ENCODE measurements around the gene TMEM43.

TMEM43 gene

GRCh38 chr3:14123308-14124222 is 1.3 kb upstream of the TMEM43 start:
- Histone ChIP-seq H3K36me3 (ENCODE audit: insufficient read depth, low read length) (peaks cover 38% of the 10 kb centered on the region), H3K9me3 (replicated peaks; ENCODE audit: low read length) (no peaks in the 10 kb centered on the region), H3K4me1 (ENCODE audit: control insufficient read depth, insufficient read depth, low read length) (peaks cover 24% of the 10 kb centered on the region), H3K4me2 (ENCODE audit: low read length) (peak overlapping the region; percentile 92), H3K27me3 (ENCODE audit: control insufficient read depth, insufficient read depth, low read length) (no peaks in the 10 kb centered on the region), H3K9ac (ENCODE audit: low read depth, low read length) (peak overlapping the region; percentile 99), H3K4me3 (ENCODE audit: low read length) (peak overlapping the region; percentile 97)

GRCh38 chr3:14124223-14124614 is 633 bp upstream of the TMEM43 start:
- H3K4me1 ChIP-seq (ENCODE audit: control insufficient read depth, insufficient read depth, low read length), result peaks cover 24% of the 10 kb centered on the region
- peak overlapping the region; percentile 97 for H3K4me3 ChIP-seq (ENCODE audit: low read length)
- peak overlapping the region; percentile 99 for H3K9ac ChIP-seq (ENCODE audit: low read depth, low read length)
- H3K27me3 ChIP-seq (ENCODE audit: control insufficient read depth, insufficient read depth, low read length), result no peaks in the 10 kb centered on the region
- H3K9me3 ChIP-seq (replicated peaks; ENCODE audit: low read length), result no peaks in the 10 kb centered on the region
- H3K4me2 ChIP-seq (ENCODE audit: low read length), result peak overlapping the region; percentile 92
- H3K36me3 ChIP-seq (ENCODE audit: insufficient read depth, low read length), result peaks cover 38% of the 10 kb centered on the region

- Histone ChIP-seq H3K4me1 (ENCODE audit: control insufficient read depth, insufficient read depth, low read length) (peaks cover 24% of the 10 kb centered on the region), H3K9ac (ENCODE audit: low read depth, low read length) (peak overlapping the region; percentile 99), H3K36me3 (ENCODE audit: insufficient read depth, low read length) (peaks cover 49% of the 10 kb centered on the region), H3K4me2 (ENCODE audit: low read length) (peak overlapping the region; percentile 97), H3K9me3 (replicated peaks; ENCODE audit: low read length) (no peaks in the 10 kb centered on the region), H3K4me3 (ENCODE audit: low read length) (peak overlapping the region; percentile 97), H3K27me3 (ENCODE audit: control insufficient read depth, insufficient read depth, low read length) (no peaks in the 10 kb centered on the region)
Measured at GRCh38 chr3:14125193-14126016, 553 bp downstream of the TMEM43 start.

- peak overlapping the region; percentile 97 for H3K4me3 ChIP-seq (ENCODE audit: low read length)
- peaks cover 24% of the 10 kb centered on the region for H3K4me1 ChIP-seq (ENCODE audit: control insufficient read depth, insufficient read depth, low read length)
- no peaks in the 10 kb centered on the region for H3K9me3 ChIP-seq (replicated peaks; ENCODE audit: low read length)
- peak overlapping the region; percentile 97 for H3K4me2 ChIP-seq (ENCODE audit: low read length)
- no peaks in the 10 kb centered on the region for H3K27me3 ChIP-seq (ENCODE audit: control insufficient read depth, insufficient read depth, low read length)
- H3K9ac ChIP-seq (ENCODE audit: low read depth, low read length), result peak overlapping the region; percentile 99
- peaks cover 58% of the 10 kb centered on the region for H3K36me3 ChIP-seq (ENCODE audit: insufficient read depth, low read length)
Measured at GRCh38 chr3:14126017-14126886, 1.4 kb downstream of the TMEM43 start.

- peak overlapping the region; percentile 97 for H3K4me3 ChIP-seq (ENCODE audit: low read length)
- H3K9me3 ChIP-seq (replicated peaks; ENCODE audit: low read length), result no peaks in the 10 kb centered on the region
- H3K4me1 ChIP-seq (ENCODE audit: control insufficient read depth, insufficient read depth, low read length), result peaks cover 24% of the 10 kb centered on the region
- peak overlapping the region; percentile 99 for H3K9ac ChIP-seq (ENCODE audit: low read depth, low read length)
- H3K36me3 ChIP-seq (ENCODE audit: insufficient read depth, low read length), result peaks cover 59% of the 10 kb centered on the region
- no peaks in the 10 kb centered on the region for H3K27me3 ChIP-seq (ENCODE audit: control insufficient read depth, insufficient read depth, low read length)
- H3K4me2 ChIP-seq (ENCODE audit: low read length), result peak overlapping the region; percentile 97
Measured at GRCh38 chr3:14126887-14127505, 2.1 kb downstream of the TMEM43 start.

GRCh38 chr3:14127516-14128161 is 2.8 kb downstream of the TMEM43 start:
- Histone ChIP-seq H3K4me3 (ENCODE audit: low read length) (no peak overlapping the region), H3K4me1 (ENCODE audit: control insufficient read depth, insufficient read depth, low read length) (peaks cover 24% of the 10 kb centered on the region), H3K9me3 (replicated peaks; ENCODE audit: low read length) (no peaks in the 10 kb centered on the region), H3K9ac (ENCODE audit: low read depth, low read length) (no peak overlapping the region), H3K4me2 (ENCODE audit: low read length) (no peak overlapping the region), H3K27me3 (ENCODE audit: control insufficient read depth, insufficient read depth, low read length) (no peaks in the 10 kb centered on the region), H3K36me3 (ENCODE audit: insufficient read depth, low read length) (peaks cover 64% of the 10 kb centered on the region)

- Histone ChIP-seq H3K27me3 (ENCODE audit: control insufficient read depth, insufficient read depth, low read length) (no peaks in the 10 kb centered on the region), H3K4me3 (ENCODE audit: low read length) (no peak overlapping the region), H3K9me3 (replicated peaks; ENCODE audit: low read length) (no peaks in the 10 kb centered on the region), H3K9ac (ENCODE audit: low read depth, low read length) (no peak overlapping the region), H3K4me2 (ENCODE audit: low read length) (no peak overlapping the region), H3K4me1 (ENCODE audit: control insufficient read depth, insufficient read depth, low read length) (peaks cover 17% of the 10 kb centered on the region), H3K36me3 (ENCODE audit: insufficient read depth, low read length) (peaks cover 75% of the 10 kb centered on the region)
Measured at GRCh38 chr3:14128724-14129123, 3.9 kb downstream of the TMEM43 start.

GRCh38 chr3:14129296-14129695 is 4.4 kb downstream of the TMEM43 start:
- no peak overlapping the region for H3K9ac ChIP-seq (ENCODE audit: low read depth, low read length)
- no peaks in the 10 kb centered on the region for H3K9me3 ChIP-seq (replicated peaks; ENCODE audit: low read length)
- H3K4me3 ChIP-seq (ENCODE audit: low read length), result no peak overlapping the region
- H3K27me3 ChIP-seq (ENCODE audit: control insufficient read depth, insufficient read depth, low read length), result no peaks in the 10 kb centered on the region
- H3K4me2 ChIP-seq (ENCODE audit: low read length), result no peak overlapping the region
- H3K36me3 ChIP-seq (ENCODE audit: insufficient read depth, low read length), result peaks cover 81% of the 10 kb centered on the region
- peaks cover 14% of the 10 kb centered on the region for H3K4me1 ChIP-seq (ENCODE audit: control insufficient read depth, insufficient read depth, low read length)

- no peak overlapping the region for H3K9ac ChIP-seq (ENCODE audit: low read depth, low read length)
- peaks cover 90% of the 10 kb centered on the region for H3K36me3 ChIP-seq (ENCODE audit: insufficient read depth, low read length)
- no peaks in the 10 kb centered on the region for H3K9me3 ChIP-seq (replicated peaks; ENCODE audit: low read length)
- H3K4me3 ChIP-seq (ENCODE audit: low read length), result no peak overlapping the region
- peaks cover 14% of the 10 kb centered on the region for H3K4me1 ChIP-seq (ENCODE audit: control insufficient read depth, insufficient read depth, low read length)
- no peaks in the 10 kb centered on the region for H3K27me3 ChIP-seq (ENCODE audit: control insufficient read depth, insufficient read depth, low read length)
- H3K4me2 ChIP-seq (ENCODE audit: low read length), result no peak overlapping the region
Measured at GRCh38 chr3:14130230-14130629, 5.4 kb downstream of the TMEM43 start.

GRCh38 chr3:14130707-14131106 is 5.9 kb downstream of the TMEM43 start:
- H3K4me2 ChIP-seq (ENCODE audit: low read length), result no peak overlapping the region
- no peak overlapping the region for H3K4me3 ChIP-seq (ENCODE audit: low read length)
- no peaks in the 10 kb centered on the region for H3K9me3 ChIP-seq (replicated peaks; ENCODE audit: low read length)
- H3K27me3 ChIP-seq (ENCODE audit: control insufficient read depth, insufficient read depth, low read length), result no peaks in the 10 kb centered on the region
- H3K9ac ChIP-seq (ENCODE audit: low read depth, low read length), result no peak overlapping the region
- peaks cover 14% of the 10 kb centered on the region for H3K4me1 ChIP-seq (ENCODE audit: control insufficient read depth, insufficient read depth, low read length)
- peaks cover 95% of the 10 kb centered on the region for H3K36me3 ChIP-seq (ENCODE audit: insufficient read depth, low read length)
